SK-N-SH (cell line): ENCODE measurements around the gene FAM153A.
"Not testable (repeated sequence)": the region's sequence is repeated elsewhere in the genome, so short reads cannot be mapped to it uniquely, and the experiment has no call there.

ENCODE experiments used
- CHD2 ChIP-seq: fragments of 150-350 bp; IDR thresholded peaks from 2 replicates; pipeline ENCODE4 v1.6.1; 2018; ENCODE audit warnings: low read length; ENCODE audit not compliant: partially characterized antibody
- CTCF ChIP-seq: fragments of 200-600 bp; sonication (generic); IDR thresholded peaks from 2 replicates; pipeline ENCODE4 v1.6.1; 2017; ENCODE audit warnings: antibody characterized with exemption, mild to moderate bottlenecking, moderate library complexity
- MAX ChIP-seq: IDR thresholded peaks from 2 replicates; pipeline ENCODE4 v1.4.0; 2012; ENCODE audit warnings: low read depth
- RCOR1 ChIP-seq: fragments of 150-350 bp; IDR thresholded peaks from 2 replicates; pipeline ENCODE4 v1.6.1; 2017; ENCODE audit warnings: antibody characterized with exemption, low read length
- REST ChIP-seq: IDR thresholded peaks from 2 replicates; pipeline ENCODE4 v1.6.1; 2012; ENCODE audit warnings: mild to moderate bottlenecking, low read depth, low read length, moderate library complexity
- ZBTB33 ChIP-seq: IDR thresholded peaks from 2 replicates; pipeline ENCODE4 v1.4.0; 2012; ENCODE audit warnings: low read depth, borderline replicate concordance

DNA sequence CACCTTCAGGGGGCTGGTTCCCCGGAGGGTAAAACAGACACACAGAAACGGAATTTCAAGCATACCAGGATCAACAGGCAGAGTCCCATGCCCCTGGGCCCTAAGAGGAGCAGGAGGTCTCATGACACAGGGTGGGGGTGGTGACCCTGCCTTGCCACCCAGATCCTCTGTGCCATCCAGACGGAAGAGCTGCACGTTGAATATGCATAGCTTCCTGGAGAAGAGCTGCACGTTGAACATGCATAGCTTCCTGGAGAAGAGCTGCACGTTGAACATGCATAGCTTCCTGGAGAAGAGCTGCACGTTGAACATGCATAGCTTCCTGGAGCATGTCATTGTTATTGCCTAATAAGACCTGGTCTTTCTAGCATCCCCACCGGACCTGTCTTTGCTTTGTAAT is 59.9 kb downstream of the FAM153A start:
- TF ChIP-seq REST, MAX, CTCF, ZBTB33, RCOR1, CHD2: not testable (repeated sequence)
